GM21526 (cell line): ENCODE results near the gene RER1.

ENCODE experiments used
- ATAC-seq: cut with Tn5 transposase; IDR thresholded peaks from one replicate; pipeline ENCODE4 v1.9.1; 2021; ENCODE audit warnings: moderate library complexity; ENCODE audit not compliant: unreplicated experiment, low FRiP score

Gene RER1, protein sequence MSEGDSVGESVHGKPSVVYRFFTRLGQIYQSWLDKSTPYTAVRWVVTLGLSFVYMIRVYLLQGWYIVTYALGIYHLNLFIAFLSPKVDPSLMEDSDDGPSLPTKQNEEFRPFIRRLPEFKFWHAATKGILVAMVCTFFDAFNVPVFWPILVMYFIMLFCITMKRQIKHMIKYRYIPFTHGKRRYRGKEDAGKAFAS

DNA sequence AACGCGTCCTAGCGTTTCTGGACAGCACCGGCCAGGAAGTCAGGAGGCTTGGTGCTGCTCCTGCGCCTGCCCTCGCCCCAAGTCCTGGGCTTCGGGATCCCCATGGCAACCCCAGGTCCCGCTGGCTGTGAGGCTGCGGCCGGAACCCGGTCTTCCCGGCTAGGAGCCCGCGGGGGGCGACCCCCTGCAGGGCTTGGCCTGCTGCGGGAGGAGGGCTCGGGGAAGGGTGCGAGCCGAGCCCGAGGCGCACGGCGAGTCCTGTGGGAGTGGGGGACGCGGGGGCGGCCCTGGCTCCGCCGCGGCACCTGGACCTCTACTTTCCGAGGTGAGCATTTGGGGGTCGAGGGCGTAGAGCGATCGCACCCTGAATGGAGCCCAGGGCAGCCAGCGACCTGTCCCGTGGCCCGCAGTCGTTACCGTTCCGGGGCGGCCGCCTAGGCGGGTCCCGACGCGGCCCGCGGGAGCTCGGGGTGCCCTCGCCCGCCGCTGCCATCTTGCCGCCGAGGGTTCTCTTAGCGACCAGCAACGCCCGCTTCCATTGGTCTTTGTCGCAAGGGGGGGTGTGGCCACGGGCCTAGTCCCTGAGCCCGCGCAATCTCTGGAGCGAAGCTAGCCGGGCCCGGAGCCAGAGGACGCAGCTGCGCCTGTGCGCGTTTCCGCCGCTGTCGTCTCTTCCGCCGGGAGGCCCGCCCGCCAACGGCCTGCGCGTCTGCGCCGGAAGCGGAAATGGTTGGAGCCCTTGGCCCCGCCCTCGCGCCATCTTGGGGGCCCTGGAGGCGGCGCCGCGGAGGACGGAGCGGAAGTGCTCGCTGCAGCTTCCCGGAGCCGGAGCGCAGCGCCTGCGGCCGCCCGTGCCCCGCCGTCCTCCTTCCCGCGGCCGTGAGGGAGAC lies at the start of gene RER1, which contains the start of gene MORN1:
TSS of gene RER1 (plus strand) at position 801 of the 890 bp plus-strand sequence. CDS start 3,950 bp downstream, outside the sequence.
TSS of gene MORN1 (minus strand) at position 514 of the 890 bp plus-strand sequence. CDS start at position 493, 21 bp downstream.
- ATAC-seq: peak; percentile 77

DNA sequence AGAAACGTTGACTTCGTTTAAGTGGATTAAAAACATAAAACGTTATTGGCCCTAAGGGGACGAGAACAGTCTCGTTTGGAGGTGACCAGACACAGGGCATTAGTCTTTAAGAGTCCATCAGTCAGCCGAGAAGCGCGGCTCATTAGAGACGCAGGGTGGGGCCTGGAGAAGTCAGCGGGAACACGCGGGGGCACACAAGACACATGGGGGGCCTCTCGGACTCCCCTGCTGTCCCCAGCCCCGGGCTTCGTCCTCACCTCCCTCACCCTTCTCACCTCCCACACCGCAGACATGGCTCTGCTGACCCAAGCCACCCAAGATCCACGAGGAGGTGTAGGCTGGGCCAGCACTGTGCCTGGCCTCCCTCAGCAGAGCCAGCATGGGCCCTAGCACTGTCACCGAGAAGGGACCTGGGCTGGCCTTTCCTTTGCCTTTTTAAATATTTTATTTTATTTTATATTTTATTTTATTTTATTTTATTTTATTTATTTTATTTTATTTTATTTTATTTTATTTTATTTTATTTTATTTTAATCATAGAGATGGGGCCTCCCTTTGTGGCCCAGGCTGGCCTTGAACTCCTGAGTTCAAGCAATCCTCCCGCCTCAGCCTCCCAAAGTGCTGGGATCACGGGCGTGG lies 49.1 kb upstream of the RER1 start:
- no peak for ATAC-seq

DNA sequence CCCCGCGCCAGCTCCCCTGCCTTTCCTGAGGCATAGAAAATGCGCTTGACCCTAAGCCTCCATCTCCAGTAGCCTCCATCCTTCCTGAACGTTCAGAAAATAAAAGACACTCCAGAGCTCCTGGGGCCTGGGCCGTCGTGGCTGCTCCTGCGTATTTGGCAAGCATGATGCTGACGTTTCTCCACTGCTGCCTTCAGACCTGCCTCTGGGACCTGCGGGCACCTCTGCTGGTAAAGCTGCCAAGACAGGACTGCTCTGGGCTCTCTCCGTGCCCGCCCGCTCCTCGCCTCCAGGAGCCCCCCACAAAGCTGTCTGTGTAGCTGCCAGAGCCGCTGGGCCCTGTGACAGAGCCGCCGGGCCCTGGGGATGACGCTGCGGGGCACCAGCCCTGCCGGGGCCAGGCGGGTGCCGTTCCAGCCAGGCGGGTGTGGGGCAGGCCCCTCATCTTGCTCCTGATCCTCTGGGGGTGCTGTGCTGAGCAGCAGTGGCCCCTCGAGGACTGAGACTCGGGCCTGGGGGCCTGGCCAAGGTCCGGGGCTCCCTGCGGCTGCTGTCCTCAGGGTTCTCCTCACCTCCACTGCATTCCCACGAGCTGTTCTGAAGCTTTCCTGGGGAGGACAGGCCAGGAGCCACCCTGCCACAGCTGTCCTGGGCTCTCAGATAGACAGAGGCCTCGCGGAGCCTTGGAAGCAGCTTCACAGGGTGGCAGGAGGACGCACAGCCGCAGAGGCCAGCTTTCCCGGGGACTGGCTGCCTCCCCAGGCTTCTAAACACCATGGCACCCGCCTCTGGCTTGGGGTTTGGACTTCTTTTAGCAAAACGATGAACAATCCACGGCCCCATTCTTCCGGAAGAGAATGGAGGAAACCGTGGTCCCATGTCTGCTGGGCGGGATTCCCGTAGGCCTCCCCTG lies 48.4 kb upstream of the RER1 start:
- ATAC-seq: no peak

DNA sequence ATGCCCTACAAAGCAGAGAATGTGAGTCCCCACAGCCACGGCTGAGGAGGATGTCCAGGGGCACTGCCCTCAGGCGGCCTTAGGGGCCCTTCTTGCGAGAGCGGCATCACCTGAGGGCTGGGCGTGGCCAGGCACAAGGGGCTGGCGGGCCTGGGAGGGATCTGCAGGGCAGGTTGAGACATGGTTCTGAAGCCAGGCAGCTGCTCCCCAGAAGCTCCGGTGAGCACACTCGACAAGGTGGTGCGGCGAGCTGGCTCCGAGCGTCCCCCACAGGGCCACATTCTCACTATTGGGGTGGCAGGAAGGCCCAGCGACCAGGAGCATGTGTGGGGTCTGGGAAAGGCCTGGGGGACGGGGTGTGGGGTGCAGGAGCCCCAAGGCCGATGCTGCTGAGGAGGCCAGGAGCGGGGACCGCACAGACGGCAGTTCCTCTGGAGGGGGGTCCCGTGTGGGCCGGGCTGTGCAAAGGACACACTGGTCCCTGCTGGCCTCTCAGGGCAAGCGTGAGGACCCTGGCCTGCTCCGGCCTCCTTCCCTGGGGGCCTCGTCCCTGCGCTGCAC lies 47.4 kb upstream of the RER1 start:
- ATAC-seq: no peak

DNA sequence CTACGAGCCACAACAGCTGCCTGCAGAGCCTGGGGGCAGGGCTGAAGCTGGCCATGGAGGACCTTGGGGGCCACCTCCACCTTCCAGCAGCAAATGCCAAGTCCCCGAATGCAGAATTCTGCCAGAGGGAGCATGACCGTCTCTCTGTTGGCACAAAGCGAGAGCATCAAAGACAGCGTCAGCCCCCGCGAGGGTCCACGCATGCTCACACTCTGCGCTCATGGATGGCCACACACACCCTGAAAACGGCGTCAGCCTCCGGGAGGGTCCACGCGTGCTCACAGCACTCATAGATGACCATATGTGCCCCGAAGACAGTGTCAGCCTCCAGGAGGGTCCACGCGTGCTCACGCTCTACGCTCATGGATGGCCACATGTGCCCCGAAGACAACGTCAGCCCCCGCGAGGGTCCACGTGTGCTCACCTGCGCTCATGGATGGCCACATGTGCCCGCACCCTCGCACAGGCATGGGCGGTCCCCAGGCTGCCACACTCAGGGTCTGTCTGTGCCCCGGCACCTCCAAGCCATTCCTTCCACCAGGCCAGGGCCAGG lies 46.8 kb upstream of the RER1 start:
- no peak for ATAC-seq

DNA sequence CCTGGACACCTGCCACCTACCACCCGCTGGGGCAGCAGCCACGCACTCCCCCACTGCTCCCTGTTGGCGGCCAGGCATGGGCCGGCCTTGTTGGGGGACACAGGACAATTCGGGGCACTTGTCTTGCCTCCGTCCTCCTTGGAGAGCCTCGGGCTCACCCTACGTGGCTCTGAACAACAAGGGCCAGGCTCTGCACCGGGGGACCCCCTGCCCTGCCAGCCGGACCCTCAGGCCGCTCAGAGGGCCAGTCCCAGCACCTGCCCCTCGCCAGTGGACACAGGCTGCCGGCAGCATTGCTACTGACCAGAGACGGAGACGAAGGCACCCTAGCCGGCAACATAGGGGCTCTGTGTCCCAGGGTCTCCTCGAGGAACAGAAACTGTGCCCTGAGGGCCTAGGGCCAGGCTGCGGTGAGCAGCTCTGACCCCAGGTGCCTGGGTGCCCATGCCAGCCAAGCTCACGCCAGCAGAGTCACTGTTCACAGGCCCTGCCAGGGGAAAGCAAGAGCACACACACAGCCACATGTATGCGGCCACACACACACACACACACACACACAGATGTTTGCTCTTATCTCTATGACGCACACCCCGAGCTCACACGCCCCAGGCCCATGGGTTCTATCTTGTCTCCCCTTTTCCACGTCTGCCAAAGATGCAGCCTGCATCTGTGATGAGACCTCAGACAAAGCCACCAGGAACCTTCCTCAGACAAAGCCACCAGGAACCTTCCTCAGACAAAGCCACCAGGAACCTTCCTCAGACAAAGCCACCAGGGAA lies 46.2 kb upstream of the RER1 start:
- no peak for ATAC-seq

DNA sequence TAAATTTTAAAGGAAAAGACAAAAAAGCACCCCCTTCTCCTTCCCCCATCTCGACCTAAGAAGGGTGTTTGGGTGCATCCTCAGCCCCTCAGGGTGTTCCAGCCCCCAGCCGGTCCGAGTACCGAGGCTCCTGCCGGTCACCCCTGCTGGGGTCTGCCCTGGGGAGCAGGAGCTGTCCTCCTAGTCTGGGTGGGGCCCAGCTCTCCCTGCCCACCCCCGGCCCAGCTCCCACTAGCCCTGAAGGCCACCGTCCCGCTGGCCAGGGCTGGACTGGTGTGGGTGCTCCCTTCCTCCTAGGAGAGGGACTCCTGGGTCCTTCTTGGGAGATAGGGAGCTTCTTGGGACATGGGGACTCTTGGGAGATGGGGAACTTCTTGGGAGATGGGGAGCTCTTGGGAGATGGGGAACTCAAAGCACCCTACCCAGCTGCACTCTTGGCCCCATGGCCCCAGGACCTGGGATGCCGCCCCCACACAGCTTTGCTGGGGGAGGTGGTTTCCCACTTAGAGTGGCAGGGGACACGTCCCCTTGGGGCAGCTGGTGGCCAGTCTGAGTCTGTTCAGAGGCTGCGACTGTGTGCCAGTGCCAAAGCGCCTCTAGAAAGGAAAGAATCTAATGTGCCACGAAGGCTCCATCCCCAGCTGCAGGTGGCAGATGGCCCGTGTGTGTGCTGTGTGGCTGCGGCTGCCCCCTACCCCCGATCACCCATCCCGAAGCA lies 44.8 kb upstream of the RER1 start:
- ATAC-seq: no peak

DNA sequence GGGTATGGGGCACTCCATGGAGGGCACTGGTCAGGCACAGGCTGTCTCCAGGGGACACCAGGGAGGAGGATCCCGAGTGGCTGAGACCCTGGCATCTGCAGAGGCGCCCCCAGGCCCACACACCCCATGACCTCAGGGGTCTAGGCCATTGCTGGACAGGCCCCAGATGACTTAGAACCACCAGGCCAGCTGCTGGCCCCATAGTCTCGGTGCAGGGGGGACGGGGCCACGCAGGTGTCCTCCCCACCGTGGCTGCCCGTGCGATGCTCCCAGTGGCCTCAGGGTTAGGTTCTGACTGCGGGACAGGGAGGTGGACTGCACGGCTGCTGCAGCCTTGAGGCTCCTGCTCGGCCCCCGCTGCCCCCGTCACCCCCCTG lies 44.2 kb upstream of the RER1 start:
- ATAC-seq: no peak

DNA sequence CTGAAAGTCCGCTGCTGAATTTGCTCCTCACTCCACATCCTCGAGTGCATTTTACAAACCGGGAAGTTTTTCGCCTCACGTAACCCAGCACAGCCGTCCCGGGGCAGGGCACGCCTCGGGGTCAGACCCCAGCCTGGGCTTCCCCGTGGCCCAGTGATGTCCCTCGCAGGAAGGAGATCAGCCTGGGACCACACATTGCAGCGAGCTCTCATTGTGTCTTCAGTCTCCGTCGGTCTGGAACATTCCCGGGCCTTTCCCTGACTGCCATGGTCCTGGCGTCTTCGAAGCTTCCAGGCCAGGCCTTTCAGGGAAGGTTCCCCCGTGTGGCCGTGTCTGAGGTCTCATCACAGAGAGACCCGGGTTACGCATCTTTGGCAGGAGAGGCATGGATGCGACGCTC lies 43.7 kb upstream of the RER1 start:
- no peak for ATAC-seq

DNA sequence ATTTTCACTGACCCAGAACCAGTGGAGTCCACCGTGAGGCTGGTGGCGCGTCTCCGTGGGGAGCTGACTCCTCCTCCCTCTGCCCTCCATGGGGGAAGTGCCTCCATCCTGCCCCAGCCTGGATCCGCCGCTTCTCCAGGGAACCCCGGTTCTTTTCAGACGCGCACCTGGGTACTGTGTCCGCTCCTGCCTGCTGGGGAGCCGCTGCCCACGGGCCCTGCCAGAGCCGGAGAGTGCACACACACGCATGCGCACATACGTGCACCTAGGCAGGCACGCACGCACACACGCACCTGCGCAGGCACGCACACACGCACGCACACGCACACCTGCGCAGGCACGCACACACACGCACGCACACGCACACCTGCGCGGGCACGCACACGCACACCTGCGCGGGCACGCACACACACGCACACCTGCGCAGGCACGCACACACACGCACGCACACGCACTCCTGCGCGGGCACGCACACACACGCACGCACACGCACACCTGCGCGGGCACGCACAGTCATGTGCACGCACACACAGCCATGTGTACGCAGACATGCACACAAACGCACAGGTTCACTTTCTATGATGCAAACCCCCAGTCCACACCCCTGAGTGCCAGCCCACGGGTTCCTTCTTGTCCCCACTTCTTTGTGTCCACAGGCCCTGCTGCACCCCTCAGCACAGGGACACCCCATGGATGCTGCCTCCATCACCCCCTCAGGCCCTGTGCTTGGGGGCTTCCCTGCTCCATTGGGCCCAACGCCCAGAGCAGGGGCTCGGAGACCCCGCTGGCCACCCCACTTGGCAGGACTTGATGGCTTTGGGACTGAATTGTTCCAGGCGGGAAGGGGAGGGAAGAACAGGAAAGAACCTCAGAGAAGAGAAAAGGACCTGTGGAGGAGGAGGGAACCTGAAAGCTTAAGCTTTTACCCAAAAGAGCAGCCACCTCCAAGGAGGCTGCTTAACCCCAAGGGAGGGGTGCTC lies 43.0 kb upstream of the RER1 start:
- no peak for ATAC-seq

DNA sequence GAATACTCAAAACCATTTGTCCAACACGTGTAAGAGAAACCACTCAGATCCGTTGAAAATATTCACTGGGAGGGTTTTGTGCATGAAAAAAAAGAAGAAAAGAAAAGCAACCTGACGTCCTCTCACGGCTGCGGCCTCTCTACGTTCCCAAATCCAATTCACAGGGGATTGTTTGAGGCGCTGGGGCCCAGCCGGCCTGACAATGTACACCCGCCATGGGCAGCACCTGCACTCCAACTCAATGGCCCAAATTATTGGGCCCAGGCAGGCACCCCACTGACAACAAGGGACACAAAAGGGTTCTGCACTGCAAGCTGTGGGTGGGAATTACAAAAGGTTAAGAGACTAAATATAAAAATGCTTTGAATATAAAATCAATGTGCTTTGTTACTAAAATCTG lies 41.8 kb upstream of the RER1 start:
- ATAC-seq: no peak

DNA sequence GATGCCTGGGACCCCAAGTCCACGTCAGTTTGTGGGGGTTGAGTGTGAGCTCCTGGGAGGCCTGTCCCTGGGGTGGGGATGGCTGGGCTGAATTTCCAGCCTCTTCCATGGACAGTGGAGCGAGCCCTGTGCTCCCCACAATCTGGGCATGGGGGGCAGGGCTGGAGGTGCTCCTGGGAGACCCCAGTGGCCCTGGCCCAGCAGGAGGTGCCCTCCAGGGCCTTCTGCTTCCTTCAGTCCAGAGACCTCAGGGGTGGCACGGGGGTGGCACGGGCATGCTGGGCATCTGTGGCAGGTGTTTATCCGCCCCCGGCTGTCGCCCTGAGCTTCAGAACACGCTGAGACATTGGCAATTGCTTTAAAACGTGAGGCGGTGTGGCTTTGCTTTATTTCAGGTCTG lies 41.1 kb upstream of the RER1 start:
- ATAC-seq: no peak

DNA sequence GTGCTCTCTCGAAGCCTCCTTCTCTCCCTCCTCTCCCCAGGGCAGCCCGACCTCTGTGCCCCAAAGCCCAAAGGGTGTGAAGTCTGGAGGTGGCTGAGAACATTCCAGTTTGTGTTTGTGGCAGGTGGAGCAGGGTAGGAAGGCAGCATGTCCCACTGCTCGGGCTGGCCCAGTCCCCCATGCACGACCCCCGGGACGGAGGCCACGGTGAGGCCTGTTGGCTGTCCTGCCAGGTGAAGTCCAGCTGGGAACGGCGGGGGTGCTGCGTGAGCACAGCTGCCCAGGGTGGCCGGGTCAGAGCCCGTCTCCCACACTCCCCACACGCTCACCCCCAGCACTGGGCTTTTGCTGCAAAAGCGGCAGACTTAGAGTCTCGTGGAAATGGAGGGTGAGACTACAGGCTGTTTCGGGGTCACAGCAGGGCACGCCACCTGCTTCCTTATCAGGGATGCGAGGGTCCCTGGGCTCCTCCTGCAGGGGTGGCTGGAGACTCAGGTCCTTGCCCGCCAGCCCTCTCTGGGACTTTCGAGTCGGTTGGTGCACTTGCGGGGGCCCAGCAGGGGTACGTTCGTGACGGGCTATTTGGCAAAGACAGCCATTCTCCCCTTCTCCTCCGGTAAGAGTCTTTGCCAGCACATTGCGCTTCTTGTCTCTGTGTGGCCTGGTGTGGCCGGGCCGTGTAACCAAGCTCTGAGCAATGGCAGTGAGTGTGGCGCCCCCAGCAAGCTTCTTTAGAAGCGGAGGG lies 40.6 kb upstream of the RER1 start:
- ATAC-seq: no peak

DNA sequence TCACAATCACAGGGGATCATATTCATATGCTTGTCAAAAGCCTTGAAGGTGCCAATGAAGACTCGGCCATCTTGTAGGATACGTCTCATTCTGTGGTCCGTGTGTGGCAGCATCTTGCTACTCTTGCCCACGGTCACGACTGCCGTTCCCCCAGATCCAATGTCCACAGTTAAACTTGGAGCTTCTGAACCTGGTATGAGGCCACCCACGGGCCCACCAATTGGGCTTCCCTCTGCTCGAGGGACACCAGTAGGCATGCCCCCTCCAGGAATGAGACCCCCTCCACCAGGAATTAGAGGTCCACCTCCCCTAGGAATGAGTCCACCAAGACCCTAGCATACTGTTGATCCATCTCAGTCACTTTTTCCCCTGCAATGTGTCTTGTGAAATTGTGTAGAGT lies 39.9 kb upstream of the RER1 start:
- no peak for ATAC-seq

DNA sequence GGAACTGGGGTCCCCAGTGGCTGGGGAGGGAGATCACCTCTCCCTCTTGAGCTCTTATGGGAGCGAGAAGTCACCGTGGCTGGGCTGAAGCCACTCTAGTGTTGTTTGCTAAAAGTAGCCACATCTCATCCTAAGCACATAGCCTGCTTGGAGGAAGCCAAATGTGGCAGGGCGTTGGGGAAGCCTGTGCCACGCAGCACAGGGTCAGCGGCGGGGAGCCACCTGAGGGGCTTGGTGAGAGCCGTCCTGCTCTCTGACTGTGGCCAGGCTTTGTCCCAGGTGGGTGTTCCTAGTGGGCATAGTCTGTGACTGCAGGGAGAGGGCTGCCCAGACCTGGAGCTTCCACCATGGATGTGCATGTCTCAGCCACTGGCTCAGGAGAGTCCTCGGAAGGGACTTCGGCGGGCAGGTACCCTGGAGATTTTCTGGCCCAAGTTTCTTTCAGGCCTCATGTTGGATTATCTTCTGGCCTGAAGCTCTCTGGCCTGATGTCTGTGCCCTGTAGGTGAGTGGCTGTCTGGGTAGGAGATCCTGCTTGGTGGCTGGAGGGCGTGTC lies 39.2 kb upstream of the RER1 start:
- no peak for ATAC-seq

DNA sequence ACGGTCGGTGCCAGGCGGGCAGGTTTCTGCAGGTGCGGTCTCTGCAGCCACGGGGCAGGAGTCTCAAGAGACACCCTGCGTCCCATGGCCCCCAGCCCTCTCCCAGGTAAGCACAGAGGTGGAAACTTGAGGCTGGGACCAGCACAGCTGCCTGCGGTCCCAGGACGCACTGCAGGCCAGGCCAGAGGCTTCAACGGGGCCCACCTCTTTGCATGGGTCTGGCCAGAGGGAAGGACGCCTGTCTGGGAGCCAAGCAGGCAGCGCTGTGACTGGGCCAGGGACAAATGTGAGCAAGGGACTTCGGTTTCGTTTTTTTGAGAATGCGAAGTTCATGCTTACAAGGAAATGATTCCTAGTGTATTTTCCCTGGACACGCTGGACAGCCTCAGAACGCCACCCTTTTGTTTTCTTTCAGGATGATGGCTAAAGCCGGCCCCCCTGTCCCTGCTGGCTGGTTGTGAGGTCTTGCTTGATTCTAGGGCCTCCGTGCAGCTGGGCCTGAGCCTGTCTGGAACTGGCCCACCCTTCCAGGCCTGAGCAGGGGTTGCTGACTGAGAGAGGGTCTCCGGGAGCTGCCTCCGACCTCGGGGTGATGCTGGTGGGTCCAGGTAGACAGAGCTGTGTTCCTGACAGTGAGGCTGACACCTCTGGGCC lies 38.6 kb upstream of the RER1 start:
- no peak for ATAC-seq
